Smooth muscle cell of the brain vasculature (primary cell): Measurements from ENCODE around the gene THSD4.
"Not testable (repeated sequence)": the region's sequence is repeated elsewhere in the genome, so short reads cannot be mapped to it uniquely, and the experiment has no call there.

Experiments used
- DNase-seq: peaks from one replicate; pipeline ENCODE4 v3.0.0-alpha.2; 2012; ENCODE audit warnings: low read depth, low spot score

THSD4 gene

DNA sequence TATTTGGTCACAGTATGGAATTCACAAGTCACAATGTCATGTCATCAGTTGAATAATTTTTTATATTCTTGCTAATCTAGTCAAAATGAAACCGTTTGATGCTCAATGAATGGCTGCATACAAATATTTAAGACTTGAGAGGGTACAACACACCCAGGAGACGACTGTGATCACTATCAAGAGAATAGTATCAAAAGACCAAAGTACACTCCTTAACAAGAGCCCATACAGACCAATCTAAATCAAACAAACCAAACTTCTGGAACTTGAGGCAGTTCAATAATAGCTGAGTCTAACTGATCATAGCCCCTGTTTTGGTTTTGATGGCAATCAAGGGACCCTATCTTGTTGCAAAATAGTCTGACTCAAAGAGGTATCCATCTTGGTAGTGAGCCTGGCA, 265.1 kb downstream of the THSD4 start:
- no peak for DNase-seq

DNA sequence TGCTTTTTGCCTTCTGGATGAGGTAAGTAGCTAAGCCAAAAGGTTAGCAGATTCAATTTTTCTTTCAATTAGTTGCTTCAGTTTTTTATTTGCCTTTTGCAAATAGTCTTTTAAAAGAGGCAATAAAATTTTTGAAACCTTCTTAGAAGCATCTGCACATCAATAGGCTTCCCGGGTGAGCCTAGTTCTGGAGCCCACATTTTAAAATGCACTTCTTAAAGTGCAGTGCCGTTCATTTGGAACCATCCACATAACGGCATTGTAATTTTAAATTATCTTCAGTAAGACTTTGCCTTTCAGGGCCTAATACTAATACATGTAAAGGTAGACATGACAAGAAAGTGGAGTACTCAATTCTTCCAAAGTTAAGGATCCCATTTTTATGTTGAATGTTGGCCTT, 269.2 kb downstream of the THSD4 start:
- no peak for DNase-seq

DNA sequence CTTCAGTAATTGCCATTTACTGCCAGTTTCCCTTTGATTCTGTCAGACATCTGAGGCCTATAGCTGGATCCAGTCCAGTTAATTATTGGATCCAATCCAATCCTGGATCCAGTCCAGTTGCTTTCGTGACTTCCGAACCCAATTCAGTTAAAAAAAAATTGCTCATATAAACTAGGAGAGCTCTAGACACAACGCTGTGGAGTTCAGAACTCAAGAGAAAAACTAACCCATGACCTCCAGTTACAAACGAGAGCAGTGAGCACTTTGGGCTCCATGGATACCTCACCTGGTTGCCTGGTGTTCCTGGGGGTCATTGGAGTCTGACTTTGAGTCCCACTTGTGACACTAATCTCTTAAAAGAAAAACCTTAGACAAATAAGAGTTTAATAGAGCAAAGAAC, 269.8 kb downstream of the THSD4 start:
- DNase-seq, result no peak

DNA sequence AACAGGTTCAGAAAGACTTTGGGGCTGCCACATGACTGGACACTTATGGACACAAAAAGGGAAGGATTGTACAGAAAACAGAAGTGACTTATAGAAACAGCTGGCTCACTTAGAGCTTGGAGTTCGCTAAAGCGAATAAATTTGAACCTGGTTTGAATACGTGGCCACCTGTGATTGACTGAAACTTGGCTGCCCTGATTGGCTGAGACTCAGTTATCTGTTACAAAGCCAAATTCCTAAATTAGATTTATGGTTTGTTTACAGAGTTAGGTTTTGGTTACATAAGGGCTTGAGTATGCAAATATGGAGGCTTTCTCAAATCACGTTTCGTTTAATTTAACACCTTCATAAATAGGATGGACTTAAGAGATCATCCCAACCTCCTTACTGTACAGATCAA, 270.2 kb downstream of the THSD4 start:
- no peak for DNase-seq

DNA sequence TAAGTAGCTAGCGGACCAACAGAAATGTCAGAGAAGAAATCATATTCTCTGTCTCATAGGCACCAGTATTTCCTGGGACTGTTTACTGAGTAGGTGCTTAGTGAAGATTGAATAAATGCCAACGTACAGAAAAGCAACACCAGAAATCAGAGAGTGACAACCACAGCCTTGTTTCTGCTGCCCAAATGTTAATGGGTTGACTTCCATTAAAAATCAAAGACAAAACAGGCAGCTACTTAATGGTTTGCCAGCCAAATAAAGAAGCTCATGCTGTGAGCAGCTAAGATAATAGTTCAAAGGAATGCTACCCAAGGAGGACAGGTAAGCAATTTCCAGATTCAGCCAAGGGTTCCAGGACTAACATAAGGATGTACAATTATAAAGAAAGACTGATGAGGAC, 270.7 kb downstream of the THSD4 start:
- DNase-seq, result no peak

DNA sequence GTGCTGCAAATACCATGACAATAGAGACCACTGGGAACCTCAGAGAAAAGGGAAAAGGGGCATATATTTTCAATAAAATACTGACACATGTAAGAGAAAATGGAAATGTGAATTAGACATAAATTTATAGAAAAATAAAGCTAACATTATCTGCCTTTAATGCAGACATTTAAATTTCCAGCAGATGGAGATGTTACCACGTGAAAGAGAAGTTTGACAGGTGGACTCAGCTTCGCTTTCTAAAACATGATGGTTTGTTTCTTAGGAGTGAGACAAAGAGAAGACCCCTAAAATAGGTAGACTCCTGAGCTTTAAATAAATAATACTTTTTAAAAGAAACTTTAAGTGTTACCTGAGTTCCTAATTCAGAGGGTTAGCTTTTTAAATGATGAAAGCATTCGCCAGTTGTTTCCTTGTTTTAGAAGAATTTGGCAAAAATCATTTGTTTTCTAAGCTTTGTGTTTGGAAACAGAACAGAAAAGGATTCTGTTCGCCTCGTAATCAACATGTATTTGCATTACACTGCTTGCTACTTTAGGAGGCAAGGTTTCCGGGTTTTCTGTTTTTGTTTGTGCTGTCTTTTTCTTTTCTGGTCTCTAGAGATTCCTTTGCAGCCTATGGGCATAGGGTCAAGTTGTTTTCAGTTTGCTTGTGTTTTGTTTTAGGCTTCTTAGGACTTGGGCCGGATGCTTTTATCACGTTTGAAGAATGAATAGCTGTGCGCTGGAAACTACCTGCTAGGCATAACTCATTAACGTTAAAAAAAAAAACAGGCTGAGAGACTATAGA, 271.4 kb downstream of the THSD4 start:
- no peak for DNase-seq

DNA sequence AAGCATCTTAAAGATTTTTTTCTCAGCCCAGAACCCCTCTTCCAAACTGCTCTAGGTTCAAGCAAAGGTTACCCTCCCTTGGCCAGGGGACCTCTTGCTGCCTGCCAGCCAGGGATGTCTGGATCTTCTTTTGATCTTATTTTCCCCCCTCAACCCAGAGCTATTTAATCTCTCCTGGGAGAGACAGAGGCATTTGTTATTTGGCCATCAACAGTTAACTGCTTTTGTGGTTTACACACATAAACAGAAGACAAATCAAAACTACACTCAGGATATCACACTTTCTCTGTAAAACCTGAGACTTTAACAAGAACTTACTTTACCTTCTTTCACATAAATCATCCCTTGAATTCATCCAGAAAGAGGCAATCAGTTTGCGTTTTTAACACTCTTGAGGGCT, 272.5 kb downstream of the THSD4 start:
- no peak for DNase-seq

DNA sequence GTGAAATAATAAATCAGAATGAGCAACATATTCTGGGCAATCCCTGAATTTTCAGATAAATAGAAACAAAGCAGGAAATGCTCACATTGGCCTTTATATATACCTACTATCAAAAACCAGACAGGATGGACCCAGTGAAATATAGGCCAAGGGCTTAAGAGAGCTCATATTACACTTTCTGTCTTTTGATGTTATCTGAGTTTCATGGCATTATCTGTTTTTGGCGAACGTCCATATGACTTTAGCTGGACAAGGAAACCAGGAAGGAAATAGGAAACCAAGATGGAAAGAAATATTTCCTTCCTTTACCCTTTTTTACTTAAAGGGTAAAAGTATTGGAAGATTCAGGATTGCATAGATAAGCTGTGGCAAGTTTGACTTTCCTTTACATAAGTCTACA, 274.8 kb downstream of the THSD4 start:
- DNase-seq, result no peak

DNA sequence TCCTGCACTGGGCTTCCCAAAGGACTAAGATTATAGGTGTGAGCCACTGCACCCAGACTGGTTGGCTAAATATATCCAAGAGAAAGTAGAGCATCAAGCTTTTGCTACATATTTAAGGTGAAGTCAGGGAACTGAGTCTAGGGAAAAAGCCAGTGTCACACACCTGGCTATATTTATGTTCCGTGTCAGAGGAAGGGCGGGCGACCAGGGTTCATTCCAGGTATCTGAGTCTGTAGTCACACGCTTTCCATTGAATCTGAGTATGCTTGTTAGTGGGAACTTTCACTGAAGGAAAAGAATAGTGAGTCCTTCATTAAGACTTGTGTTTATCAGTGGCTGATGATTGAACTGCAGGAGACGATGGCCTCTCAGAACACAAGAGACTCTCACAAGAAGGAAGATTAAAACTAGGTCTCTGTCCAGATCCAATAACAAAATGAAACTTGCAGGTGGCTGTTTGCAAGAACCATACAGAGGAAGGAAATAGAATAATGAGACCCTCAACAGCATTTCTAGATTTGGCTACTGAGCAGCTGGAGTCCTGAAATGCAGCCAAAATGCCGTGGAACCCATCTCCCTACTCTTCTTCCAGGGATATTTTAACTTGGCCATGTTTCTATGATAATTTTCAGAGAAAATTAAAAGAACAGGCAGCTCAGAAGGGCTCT, 276.3 kb downstream of the THSD4 start:
- no peak for DNase-seq

DNA sequence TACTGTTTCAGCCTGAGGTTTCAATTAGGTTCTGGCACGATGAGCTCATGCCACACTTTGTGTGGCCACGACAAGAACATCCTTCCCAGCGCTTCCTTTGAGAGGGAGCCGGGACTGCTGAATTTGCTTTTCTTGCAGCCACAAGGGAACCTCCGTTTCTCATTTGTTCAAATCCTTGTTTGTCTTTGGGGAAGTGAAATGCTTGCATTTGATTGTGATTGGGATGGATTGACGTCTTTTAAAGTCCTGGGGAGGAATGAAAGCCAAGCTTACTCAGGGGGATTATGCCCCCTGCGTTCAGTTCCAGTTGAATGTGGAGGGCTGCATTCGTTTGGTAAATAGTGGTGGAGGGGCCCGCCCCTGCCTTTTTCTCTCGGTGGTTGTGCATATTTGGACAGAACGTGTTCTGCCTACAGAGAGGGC, 277.6 kb downstream of the THSD4 start:
- no peak for DNase-seq

DNA sequence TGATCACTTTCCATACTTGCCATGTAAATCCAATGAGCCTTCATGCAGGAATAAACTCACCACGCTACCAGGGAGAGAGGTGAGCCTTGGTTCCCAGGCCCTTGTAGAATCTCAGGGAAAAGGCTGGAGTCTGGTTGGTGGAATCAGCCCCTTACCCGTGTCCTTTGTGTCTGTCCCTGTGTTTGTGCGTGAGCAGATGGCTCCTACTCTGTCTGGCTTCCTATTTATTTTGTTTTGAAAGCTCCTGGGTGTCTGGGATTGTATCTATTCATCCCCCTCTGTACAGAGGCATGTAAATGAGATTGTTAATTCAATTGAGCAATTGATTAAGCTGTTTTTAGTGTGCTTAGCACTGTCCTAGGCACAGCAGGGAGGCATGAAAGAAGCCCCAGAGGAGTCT, 278.1 kb downstream of the THSD4 start:
- no peak for DNase-seq

DNA sequence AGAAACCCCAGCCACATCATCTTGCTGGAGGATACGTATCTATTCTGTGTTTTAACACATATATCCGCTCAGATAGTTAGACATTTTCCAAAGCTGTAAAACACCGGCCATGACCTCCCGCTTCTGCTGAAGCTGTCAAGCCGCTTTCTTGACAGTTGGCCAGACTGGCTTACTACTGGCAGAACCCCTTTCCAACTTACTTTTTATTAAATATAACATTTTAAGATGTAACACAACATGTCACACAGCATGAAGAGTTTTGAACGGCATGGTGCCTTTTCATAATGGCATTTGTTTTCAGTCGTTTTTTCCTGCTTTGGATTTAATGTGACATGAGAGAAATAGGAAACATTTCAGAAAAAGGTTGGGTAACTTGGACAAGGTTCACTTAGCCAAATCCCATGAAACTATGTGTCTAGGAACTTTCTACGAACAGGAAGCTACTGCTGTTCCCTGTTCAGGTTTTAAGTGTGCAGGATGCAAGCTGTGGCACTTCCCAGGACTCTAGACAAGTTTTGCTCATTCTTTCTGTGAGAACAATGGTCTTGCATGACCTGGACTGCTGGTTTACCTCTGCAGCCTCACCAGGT, 281.4 kb downstream of the THSD4 start:
- DNase-seq, result no peak

DNA sequence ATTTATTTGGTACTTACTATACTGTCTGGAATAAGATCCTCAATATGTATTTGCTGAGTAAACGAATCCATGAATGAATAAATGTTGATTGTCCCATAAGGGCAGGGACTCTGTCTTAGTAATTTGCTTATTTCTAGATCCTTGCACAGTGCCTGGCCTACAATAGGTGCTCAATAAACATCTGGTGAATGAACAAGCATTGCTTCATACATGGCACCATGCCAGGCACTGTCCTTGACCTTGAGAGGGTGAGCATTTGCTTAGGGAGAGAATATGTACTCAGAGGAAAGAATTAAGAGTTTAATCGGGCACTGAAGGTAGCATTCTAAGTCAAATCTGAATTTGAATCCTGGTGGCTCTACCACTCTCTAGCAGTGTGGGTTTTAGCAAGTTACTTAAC, 282.1 kb downstream of the THSD4 start:
- DNase-seq, result no peak

DNA sequence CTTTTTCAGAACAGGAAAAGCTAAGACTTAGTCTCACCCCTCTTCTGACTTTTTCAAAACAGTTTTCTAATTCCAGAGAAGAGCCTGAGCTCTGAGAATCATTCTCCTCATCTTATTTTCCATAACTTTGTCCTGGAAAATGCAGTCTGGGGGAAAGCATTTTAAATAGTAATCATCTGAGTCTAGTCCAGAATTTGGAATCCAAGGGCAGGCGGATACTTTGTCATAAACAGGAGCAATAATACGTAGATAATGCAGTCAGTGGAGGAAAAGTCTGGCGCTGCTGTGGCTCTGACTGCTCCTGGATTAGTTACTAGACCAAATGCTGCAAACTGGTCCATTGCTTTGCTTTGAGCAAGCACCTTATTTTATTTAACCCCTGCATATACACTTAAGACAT, 285.0 kb downstream of the THSD4 start:
- no peak for DNase-seq

DNA sequence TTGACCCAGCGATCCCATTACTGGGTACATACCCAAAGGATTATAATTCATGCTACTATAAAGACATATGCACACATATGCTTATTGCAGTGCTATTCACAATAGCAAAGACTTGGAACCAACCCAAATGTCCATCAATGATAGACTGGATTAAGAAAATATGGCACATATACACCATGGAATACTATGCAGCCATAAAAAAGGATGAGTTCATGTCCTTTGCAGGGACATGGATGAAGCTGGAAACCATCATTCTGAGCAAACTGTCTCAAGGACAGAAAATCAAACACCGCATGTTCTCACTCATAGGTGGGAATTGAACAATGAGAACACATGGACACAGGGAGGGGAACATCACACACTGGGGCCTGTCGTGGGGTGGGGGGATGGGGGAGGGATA, 286.5 kb downstream of the THSD4 start:
- not testable (repeated sequence) for DNase-seq

DNA sequence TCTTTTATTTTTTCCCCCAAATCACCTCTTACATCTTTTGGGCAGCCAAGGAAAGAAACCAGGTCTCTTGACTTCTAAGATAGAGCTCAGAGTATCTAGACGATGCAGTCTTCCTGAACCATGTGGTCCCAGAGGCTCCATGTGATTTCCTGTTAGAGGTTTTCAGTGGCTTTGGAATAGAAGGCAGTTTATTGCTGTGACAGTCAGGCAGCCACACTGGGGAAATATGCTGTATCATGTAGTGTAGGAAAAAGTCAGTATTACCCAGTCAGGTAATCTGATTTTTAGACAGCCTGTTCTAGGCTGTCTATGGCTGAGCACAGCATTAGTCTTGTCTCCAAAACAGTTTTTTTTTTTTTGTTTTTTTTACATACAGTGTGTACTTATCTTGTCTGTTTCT, 294.3 kb downstream of the THSD4 start:
- DNase-seq, result no peak

DNA sequence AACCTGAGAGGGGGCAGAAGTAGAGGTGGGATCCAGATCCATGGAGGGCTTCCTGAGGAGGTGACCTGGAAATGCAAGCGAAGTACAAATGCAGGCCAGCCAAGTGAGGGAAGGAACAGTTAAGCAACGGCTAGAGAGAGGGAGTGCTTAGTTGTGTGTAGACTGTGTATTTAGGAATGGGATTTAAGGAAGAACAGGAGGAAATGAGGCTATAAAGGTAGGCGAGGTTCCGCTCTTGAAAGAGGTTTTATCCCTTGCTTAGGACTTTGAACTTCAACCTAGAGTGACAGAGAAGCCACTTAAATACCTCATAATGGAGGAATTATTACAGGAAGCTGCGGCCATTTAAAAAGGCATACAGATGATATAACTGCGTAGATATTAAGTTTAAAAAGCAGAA, 295.1 kb downstream of the THSD4 start:
- no peak for DNase-seq

DNA sequence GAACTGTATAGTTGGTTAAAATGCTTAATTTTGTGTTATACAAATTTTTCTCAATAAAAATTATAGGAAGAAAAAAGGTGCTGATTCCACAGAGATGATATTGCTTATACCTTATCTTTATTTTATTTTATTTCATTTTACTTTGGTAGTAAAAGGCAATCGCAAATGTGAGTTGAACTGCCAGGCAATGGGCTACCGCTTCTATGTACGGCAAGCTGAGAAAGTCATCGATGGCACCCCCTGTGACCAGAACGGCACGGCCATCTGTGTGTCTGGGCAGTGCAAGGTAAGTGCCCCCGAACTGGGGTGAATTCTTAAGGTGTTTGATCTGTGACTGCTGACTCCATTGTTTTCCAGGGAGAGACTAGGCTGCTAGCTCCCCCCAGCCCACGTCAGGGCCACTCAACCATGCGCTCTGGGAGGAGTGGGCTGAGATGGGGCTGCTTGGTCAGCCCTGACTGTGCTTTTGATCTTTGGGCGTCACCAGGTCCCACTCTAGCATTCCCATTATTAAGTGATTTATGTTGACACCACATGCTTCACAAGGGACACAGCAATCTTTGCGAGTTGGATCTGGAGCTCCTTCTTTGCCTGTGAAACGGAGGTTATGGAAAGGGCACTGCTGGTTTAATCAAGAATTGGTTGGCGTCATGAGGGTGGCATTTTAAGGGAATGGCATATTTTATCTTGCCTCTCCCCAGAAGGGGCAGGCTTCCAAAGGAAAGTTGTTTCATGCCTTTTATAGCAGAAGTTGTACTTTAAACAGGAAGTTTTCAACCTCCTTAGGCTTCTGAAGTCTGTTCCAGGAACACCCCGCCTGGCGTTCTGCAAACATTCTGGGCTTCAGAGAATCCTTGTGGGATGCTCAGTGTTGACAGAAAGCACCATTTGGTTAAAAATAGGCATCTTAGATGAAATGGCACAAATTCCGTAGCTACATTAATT, 296.5 kb downstream of the THSD4 start:
- no peak for DNase-seq

DNA sequence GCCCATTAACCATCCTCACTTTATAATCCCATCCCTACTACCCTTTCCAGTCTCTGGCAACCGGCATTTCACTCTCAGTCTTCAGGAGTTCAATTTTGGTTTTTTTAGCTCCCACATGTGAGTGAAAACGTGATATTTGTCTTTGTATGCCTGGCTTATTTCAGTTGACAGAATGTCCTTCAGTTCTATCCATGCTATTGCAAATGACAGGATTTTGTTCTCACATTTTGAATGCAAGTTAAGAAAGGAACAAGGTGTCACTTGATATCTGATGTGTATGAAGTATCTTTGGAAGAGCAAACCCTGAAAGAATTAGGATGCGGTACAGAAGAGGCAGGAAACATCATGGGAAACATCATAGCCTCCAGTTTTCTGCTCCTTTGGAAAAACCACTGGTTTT, 298.1 kb downstream of the THSD4 start:
- no peak for DNase-seq

DNA sequence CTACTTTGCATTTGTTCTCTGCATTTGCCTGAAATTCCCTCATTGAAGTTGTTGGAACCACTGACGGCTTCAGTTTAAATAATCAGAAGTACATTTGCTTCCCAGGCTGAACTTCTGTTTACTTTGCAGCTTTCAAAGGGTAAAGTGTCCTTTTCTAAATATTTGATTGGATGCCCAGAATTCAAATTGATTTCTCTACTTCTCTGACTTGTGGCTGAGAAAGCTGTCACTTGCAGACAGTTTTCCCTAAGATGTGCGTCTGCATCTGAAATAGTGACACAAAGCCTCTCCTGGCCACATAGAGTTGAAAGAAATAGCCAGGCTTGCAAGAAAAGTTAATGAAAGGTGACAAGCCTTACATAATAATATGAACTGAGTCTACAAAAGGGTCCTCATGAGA, 299.6 kb downstream of the THSD4 start:
- no peak for DNase-seq

DNA sequence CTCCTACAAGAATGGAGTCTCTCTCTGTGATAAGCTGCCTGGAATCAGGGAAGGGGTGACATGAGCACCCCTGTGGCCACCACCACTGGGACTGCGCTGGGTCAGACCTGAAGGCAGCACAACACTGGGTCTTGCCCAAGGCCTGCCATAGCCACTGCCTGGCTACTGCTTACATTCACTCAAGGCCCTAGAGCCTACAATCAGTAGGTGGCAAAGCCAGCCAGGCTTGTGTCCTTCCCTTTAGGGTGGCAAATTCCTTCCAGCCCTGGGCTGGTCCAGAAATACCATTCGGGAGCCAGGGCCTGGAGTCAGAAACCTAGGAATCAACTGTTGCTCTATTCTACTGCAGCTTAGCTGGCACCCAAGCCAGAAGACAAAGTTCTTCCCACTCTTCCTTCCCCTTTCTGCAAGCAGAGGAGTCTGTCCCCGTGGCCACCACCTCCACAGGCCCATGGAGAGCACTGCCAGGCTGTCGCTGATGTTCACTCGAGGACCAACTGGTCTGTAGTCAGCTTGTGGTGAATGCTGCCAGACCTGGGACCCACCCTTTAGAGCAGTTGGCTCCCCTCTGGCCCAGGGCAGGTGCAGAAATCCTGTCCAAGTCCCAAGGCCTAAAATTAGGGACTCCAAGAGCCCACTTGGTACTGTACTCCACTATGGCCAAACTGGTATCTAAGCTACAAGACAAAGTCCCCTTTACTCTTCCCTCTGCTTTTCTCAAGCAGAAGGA, 307.4 kb downstream of the THSD4 start:
- DNase-seq, result no peak
